SK-N-MC (cell line): ENCODE results near the gene ASB17.

ENCODE experiments used
- EZH2 ChIP-seq: fragments of 200-600 bp; sonication (generic); IDR thresholded peaks from one replicate; pipeline ENCODE4 v1.6.1; 2017; ENCODE audit warnings: antibody characterized with exemption
- FOXP2 ChIP-seq: optimal IDR thresholded peaks from 2 replicates; pipeline ENCODE3; 2011; ENCODE audit warnings: mild to moderate bottlenecking, moderate library complexity; ENCODE audit not compliant: insufficient read depth; ENCODE audit errors: extremely low read length, control extremely low read depth
- POLR2AphosphoS5 ChIP-seq: IDR thresholded peaks from 2 replicates; pipeline ENCODE4 v1.6.1; 2012; ENCODE audit warnings: mild to moderate bottlenecking, low read depth, low read length, borderline replicate concordance

GRCh38 chr1:75950176-75950575, 18.0 kb upstream of the ASB17 start:
- TF ChIP-seq POLR2AphosphoS5, result no peak
- no peak for TF ChIP-seq EZH2
- TF ChIP-seq FOXP2, result no peak
